Nephron (organoid): ENCODE measurements around the gene MOV10L1.

Source experiments
- H3K27ac Mint-ChIP-seq, 3 experiments: 2 replicates each; pipeline ENCODE4 v1.8.0; 2020; ENCODE audit warnings: mixed read lengths in 3 of 3, mild to moderate bottlenecking in 2 of 3, moderate library complexity in 1 of 3
- H3K27me3 Mint-ChIP-seq: 2 replicates; pipeline ENCODE4 v1.8.0; 2021; ENCODE audit warnings: low read depth, mild to moderate bottlenecking, moderate library complexity, mixed read lengths
- H3K36me3 Mint-ChIP-seq: 2 replicates; pipeline ENCODE4 v1.8.0; 2020; ENCODE audit warnings: low read depth, mixed read lengths
- H3K4me1 Mint-ChIP-seq: 2 replicates; pipeline ENCODE4 v1.8.0; 2020; ENCODE audit warnings: mixed read lengths
- H3K4me3 Mint-ChIP-seq, 3 experiments: 2 replicates each; pipeline ENCODE4 v1.8.0; 2020; ENCODE audit warnings: mild to moderate bottlenecking in 3 of 3, mixed read lengths in 3 of 3, moderate library complexity in 2 of 3
- H3K9me3 Mint-ChIP-seq: 2 replicates; pipeline ENCODE4 v1.8.0; 2020; ENCODE audit warnings: mixed read lengths
- TF ChIP-seq, protein P1 (sequence below), 3 experiments: fragments of 200-600 bp; sonication (generic); IDR thresholded peaks; one replicate each; pipeline ENCODE4 v1.5.0; 2021; ENCODE audit warnings: antibody characterized with exemption in 3 of 3; ENCODE audit not compliant: unreplicated experiment in 3 of 3

The MOV10L1 gene

DNA sequence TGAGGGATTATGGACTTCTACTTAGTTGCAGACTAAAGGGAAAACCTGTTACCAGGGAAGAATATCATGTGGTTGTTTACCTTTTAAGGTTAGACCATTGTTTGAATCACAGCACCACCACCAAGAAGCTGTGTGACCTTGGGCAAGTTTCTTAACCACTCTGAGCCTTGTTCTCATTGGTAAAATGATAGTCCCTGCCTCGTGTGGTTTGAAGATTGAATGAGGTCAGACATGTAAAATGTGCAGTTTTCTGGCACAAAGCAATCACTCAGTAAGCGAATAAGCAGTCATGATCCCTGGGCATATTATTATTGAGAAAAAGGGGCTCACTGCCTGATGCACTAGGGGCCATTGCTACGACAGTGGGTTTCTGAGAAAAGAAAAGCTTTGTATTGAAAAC, 28.3 kb downstream of the MOV10L1 start:
- peaks cover 9% of the 10 kb centered on the region for H3K27me3 Mint-ChIP-seq
- H3K4me1 Mint-ChIP-seq, result peaks cover 25% of the 10 kb centered on the region
- TF ChIP-seq, protein P1, sequence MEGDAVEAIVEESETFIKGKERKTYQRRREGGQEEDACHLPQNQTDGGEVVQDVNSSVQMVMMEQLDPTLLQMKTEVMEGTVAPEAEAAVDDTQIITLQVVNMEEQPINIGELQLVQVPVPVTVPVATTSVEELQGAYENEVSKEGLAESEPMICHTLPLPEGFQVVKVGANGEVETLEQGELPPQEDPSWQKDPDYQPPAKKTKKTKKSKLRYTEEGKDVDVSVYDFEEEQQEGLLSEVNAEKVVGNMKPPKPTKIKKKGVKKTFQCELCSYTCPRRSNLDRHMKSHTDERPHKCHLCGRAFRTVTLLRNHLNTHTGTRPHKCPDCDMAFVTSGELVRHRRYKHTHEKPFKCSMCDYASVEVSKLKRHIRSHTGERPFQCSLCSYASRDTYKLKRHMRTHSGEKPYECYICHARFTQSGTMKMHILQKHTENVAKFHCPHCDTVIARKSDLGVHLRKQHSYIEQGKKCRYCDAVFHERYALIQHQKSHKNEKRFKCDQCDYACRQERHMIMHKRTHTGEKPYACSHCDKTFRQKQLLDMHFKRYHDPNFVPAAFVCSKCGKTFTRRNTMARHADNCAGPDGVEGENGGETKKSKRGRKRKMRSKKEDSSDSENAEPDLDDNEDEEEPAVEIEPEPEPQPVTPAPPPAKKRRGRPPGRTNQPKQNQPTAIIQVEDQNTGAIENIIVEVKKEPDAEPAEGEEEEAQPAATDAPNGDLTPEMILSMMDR (IDR thresholded peaks at IDR 0.05; ENCODE audit: unreplicated experiment in 3 of 3), result no peak
- H3K36me3 Mint-ChIP-seq, result no peaks in the 10 kb centered on the region
- no peak overlapping the region for H3K4me3 Mint-ChIP-seq
- peaks cover 2% of the 10 kb centered on the region for H3K9me3 Mint-ChIP-seq
- peak overlapping the region in 1 of 3 experiments; percentile 51 for H3K27ac Mint-ChIP-seq

DNA sequence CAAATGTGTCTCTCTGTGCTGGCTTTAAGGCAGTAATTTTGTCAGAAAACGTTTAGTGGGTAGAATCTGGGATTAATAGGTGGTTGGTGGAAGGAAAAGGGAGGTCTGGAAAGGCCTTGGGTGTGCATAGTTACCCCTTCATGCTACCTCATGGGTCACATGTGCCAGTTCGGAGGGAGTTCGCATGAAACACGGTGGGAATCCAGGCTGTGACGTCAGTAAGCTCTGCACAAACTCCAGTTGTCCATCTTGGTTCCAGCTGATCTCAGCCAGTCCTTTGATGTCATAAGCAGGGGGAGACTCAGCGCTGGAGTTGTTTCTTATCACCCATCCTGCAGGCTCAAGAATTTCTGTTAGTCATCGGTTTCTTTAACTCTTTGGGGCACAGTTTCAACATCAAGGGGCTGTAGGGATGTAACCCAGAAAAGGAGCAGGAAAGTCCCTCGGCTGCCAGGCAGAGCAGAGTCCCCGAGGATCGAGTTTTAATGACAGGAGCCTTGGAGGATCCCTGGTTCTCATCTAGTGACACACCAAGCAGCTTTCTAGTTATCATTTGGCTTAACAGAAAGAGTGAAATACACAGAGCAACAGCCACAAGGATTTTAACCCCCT, 28.9 kb downstream of the MOV10L1 start:
- H3K9me3 Mint-ChIP-seq, result peaks cover 6% of the 10 kb centered on the region
- no peaks in the 10 kb centered on the region for H3K36me3 Mint-ChIP-seq
- TF ChIP-seq, protein P1 (IDR thresholded peaks at IDR 0.05; ENCODE audit: unreplicated experiment in 3 of 3), result no peak
- no peak overlapping the region for H3K4me3 Mint-ChIP-seq
- H3K27me3 Mint-ChIP-seq, result peaks cover 9% of the 10 kb centered on the region
- peak overlapping the region in 2 of 3 experiments; percentile 32 to 51 for H3K27ac Mint-ChIP-seq
- H3K4me1 Mint-ChIP-seq, result peaks cover 25% of the 10 kb centered on the region

DNA sequence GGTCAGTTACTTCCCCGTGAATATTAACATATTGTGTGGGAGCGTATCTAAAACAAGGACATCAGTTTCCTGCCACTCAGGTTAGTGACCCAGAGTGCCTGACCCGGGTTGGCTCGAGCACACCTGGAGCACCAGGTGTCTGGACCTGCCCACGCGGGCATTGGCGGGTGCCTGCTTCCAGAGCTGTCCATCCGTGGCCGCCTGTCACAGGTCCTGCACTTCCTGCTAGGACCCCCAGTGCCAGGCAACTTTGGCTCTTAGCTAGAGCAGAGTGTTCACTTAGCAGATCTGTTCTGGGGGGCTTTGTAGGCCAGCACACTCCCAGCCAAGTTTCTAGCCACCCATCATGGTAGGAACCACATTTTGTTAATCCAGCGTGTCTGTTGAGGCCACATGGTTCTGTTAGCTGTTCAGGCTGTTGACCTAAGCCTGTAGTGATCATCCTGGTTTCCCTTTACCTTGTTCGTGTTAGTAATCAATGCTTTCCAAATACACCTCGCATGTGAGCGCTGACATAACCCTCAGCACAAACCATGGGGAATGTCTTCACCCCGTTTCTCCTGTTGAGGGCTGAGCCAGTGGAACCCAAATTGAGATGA, 29.5 kb downstream of the MOV10L1 start:
- Mint-ChIP-seq H3K9me3 (peaks cover 12% of the 10 kb centered on the region), H3K4me1 (peaks cover 23% of the 10 kb centered on the region), H3K27me3 (peaks cover 9% of the 10 kb centered on the region), H3K27ac (no peak overlapping the region), H3K4me3 (no peak overlapping the region), H3K36me3 (no peaks in the 10 kb centered on the region)
- TF ChIP-seq, protein P1 (IDR thresholded peaks at IDR 0.05; ENCODE audit: unreplicated experiment in 3 of 3), result no peak

DNA sequence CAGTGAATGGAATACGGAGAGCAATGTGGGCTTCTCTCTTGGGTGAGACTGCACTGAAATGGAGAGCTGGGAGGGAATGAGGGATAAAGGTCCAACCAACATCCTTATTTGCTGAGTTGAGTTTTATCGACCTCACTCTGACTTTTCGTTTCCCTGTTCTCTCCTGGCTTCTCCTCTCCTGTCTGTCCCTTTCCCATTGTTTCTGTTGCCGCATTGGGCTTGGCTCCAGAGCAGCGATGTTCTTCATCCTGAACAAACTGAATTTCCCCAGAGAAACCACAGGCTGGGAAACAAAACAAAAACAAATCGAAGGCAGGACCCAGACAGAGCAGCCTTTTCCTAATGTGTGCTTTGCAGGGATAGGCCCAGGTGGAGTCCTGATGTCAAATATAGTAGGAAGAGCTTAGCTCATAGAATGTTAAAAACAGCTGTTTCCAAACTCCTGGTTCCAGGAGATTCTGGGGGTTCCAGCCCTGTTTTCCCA, 30.0 kb downstream of the MOV10L1 start:
- Mint-ChIP-seq H3K27ac (no peak overlapping the region), H3K36me3 (no peaks in the 10 kb centered on the region), H3K4me1 (peaks cover 18% of the 10 kb centered on the region), H3K9me3 (peaks cover 18% of the 10 kb centered on the region), H3K4me3 (no peak overlapping the region), H3K27me3 (peaks cover 4% of the 10 kb centered on the region)
- TF ChIP-seq, protein P1 (IDR thresholded peaks at IDR 0.05; ENCODE audit: unreplicated experiment in 3 of 3), result no peak

DNA sequence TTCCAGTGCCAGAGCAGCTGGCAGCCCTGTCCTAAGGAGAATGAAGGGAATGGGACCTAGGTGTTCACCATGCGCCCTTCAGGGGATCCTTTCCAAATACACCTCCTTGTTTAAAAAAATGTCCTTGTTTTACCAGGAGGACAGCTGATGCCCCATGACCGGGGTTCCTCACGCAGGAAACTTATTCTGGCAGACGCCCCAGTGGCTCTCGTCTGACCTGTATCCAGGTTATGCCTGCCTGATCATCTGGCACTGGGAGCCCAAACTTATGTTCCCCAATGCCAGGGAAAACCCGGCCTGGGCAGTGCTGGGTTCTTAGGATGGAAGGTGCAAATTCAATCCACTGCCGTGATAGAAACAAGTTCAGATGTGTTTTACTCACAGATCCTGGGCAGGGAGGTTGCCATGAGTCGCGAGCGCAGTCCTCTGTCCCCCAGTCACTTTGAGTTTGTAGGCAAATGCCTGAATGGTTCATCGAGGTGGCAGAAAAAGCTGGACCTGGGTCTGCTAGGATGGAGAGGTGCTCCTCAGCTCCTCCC, 31.5 kb downstream of the MOV10L1 start:
- no peaks in the 10 kb centered on the region for H3K36me3 Mint-ChIP-seq
- H3K27ac Mint-ChIP-seq, result no peak overlapping the region
- H3K27me3 Mint-ChIP-seq, result peaks cover 6% of the 10 kb centered on the region
- H3K9me3 Mint-ChIP-seq, result peaks cover 21% of the 10 kb centered on the region
- TF ChIP-seq, protein P1 (IDR thresholded peaks at IDR 0.05; ENCODE audit: unreplicated experiment in 3 of 3), result no peak
- peaks cover 16% of the 10 kb centered on the region for H3K4me1 Mint-ChIP-seq
- no peak overlapping the region for H3K4me3 Mint-ChIP-seq
